EL (cell line): ENCODE measurements around the gene CANT1.
"Not testable (repeated sequence)": the region's sequence is repeated elsewhere in the genome, so short reads cannot be mapped to it uniquely, and the experiment has no call there.

Experiments
- DNase-seq: peaks from one replicate; pipeline ENCODE4 v3.0.0-alpha.2; 2016

The CANT1 gene

DNA sequence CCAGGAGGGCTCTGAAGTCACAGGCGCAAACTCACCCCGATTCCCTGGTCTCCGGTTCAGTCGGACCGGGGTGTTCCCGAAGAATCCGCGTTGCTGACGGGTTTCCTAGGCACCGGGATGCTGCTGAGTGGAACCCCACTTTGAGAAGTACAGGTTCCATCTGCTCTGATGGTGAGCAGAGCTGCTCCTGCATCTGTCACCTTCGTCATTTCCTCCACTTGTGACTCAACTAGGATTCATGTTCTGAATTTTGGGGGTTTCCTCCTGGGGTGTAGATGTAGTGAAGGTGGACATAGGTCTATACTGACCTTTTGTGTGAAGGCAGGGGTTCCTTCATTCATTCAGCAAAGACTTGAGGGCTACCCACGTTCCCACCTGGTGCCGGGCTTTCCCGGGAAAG is 54.9 kb downstream of the CANT1 start:
- no peak for DNase-seq

DNA sequence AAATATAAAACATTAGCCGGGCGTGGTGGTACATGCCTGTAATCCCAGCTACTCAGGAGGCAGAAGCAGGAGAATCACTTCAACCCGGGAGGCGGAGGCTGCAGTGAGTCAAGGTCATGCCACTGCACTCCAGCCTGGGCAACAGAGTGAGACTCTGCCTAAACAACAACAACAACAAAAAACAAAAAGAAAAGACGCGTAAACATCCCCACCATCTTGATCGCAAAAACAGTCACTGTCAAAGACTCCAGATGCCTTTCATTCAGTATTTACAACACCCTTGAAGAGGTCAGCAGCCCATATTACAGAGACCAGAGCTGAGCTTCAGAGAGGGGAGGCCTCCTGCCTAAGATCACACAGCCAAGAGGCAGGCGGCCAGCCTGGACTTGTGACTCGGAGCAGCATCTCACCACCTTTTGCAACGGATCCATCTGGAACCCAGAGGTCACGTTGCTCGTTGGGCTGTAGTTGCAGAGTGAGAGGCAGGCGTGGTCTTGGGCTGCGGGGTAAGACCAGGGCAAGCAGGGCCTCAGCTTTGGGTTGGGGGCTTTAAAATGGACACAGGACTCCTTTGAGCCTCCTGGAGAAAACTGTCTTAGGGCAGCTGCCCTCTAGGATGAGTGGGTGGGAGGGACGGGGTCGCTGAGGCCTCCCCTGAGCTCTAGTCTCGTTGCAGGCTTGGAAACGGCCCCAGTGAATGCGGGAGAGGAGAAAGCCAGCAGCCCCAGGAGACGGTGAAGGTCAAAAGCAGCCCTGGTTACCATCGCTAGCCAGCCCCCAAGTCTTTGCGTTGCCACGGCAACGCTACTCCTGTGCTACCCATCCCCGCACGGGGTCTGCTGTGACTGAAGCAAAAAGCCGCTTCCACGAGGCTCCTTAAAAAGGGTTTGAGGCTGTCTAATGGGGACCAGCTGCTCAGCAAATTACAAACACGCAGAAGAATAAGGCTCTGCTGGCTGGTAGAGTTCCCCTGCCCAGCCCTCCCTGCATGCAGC is 55.9 kb downstream of the CANT1 start:
- DNase-seq: no peak

DNA sequence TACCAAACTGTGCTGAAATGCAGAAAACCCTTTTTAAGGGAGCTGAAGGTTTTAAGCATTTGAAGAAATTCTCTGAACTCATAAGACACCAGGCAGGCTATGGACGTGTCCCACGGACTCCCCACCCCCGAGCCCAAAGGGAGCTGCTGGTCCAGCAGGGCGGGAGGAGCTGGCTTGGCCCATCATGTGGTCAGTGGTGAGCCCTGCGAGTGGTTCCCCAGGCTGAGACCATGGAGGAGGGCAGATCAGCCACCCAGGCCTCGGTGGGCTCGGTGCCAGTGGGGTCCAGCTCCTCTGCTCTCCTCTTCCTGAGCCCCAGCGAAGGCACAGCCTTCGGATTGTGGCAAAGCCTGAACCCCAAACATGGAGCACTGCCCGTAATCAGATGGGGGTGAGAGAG is 56.9 kb downstream of the CANT1 start:
- DNase-seq: no peak

DNA sequence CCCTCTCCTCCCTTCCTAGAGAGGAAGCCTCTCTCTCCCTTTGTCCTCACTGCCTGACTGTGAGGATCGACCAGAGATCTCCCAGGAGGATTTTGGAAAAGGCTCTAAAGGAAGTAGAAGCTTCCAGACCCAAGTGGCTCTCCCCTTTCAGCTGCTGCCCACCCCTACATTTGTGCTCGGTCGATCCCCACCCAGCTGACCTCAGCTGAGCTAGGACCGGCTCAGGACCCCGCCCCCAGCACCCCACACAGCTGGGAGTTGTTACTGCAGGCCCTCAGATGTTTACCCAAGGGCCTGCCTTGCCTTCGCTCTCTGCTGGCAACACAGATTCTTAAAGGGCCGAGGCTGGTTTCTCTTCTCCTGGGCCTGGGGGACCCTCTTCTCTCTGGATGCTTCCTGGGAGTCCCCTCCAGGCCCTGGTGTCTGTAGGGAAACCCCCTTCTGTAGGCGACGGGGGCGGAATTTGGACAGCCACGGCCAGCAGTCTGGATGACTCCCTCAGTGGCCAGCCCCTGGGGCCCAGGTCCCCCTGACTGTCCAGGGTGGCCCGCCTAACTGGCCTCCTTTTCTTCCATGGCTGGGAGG is 57.5 kb downstream of the CANT1 start:
- DNase-seq: no peak

DNA sequence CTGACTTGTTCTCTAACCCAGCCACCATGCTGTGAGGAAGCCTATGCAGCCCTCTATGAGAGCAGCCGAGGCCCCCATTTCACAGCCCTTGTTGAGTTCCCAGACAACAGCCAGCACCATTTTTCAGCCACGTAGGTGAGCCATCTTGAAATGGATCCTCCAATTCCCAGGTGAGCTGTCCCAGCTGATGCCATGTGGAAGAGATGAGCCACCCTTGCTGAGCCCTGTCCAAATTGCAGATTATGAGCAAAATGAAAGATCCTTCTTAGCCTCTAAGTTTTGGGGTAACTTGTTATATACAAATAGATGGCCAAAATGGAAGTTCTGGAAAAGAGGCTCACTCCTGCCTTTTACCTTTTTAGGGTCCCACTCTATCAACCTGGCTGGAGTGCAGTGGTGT is 58.7 kb downstream of the CANT1 start:
- DNase-seq: no peak

DNA sequence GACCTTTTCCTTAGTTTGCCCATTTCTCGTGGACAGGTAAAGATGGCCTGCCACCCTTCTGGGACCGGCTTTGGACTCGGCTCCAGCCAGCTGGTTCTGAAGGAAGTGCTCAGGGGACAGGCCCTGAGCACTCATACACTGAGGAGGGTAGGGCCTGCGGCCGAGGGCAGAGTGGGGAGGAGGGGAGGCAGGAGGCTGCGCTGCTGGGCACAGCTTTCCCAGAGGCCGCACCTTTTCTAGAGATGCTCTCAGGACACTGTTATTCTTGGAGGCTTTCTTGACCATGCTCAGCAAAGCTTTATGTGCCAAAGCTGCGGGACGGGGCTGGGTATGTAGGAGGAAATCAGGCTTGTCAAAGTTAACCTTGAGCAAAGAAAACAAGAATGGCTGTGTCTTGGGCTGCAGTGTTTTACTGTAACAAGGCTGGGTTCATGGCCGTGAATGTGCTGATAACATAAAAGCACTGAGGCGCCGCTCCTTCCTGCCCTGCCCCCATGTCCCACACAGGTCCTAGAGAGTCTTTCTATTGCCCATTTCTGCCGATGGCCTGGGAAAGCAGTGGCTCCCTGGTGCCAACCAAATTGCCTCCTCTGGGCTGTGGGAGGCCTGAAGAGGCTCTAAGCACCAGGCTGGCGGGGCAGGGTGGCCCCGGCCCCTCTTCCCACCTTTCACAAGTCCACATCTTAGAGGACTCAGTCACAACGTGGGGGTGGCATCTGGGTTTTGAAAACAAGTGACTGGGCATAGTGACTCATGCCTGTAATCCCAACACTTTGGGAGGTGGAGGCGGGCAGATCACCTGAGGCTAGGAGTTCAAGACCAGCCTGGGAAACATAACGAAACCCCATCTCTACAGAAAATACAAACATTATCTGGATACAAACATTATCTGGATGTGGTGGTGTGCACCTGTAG is 62.1 kb downstream of the CANT1 start:
- DNase-seq: no peak

DNA sequence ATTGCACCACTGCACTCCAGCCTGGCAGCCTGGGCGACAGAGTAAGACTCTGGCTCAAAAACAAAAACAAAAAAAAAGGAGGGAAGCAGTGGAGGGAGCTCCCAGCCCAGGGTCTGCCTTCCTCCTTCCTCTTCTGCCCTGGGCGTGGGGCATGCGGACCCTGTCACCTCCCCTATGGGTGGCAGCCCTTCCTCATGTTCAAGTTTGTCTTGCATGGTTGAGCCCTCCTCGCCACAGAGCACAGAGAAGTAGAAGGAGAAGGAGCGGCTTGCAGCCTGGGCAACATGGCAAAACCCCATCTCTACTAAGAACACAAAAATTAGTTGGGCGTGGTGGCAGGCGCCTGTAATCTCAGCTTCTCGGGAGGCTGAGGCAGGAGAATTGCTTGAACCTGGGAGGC is 62.9 kb downstream of the CANT1 start:
- no peak for DNase-seq

DNA sequence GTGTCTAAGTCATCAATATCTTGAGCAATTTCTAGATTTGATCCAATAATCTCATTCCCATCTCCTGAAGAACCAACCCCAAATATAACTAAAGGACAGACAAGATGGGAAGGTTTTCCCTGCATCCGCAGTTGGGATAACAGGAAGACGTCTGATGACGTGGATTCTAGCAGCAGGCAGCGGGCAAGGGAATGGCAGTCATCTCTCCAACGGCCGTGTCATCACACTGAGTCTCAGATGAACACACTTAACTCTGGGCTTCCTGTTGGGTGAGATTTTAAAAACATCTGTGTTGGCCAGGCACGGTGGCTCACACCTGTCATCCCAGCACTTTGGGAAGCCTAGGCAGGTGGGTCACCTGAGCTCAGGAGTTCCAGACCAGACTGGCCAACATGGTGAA is 63.4 kb downstream of the CANT1 start:
- no peak for DNase-seq

DNA sequence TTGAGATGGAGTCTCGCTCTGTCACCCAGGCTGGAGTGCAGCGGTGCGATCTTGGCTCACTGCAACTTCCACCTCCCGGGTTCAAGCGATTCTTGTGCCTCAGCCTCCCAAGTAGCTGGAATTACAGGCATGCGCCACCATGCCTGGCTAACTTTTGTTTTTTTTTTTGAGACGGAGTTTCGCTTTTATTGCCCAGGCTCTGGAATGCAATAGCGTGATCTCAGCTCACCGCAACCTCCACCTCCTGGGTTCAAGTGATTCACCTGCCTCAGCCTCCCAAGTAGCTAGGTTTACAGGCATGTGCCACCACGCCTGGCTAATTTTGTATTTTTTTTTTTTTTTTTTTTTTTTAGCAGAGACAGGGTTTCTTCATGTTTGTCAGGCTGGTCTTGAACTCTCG is 64.1 kb downstream of the CANT1 start:
- not testable (repeated sequence) for DNase-seq

DNA sequence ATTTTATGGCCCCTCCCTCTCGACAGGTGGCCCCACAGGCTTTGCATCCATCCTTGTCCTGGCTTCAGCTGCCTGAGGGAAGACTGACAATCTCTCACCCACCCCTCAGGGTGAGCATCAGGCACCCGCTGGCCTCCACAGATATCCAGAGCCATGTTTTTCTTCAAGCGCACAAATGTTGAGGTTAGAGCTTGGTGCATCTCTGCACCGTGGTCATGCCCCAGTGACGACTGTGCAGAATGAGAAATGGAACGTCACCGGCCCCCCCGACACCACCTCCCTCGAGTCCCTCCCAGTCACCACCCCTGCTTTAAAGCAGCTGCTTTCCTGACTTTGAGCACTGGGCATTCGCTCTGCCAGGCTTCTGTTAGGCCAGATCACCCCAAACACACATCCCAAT is 64.6 kb downstream of the CANT1 start:
- no peak for DNase-seq

DNA sequence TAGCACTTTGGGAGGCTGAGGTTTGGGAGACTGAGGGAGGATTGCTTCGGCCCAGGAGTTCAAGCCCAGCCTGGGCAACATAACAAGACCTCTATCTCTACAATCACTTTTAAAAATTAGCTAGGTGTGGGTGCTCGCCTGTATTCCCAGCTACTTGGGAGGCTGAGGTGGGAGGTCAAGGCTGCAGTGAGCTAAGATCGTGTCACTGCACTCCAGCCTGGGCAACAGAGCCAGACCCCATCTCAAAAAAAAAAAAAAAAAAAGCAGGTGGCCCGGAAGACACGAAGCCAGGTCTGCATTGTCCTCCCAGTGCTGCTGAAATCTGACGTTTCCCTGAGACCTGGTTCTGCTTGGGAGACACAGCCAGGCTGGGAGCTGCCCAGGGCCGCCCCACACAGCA is 65.5 kb downstream of the CANT1 start:
- no peak for DNase-seq
